Esophagus squamous epithelium (tissue), 4 donors: ENCODE data around the gene EFCAB13.

Source experiments
- CTCF ChIP-seq, 6 experiments: fragments of 450-650 bp in 4 of 6; fragments of 200-600 bp in 2 of 6; sonication (generic) in 2 of 6; IDR thresholded peaks; one replicate each; pipeline ENCODE4 v1.5.1; 2016 to 2019; ENCODE audit warnings: antibody characterized with exemption in 6 of 6, mild to moderate bottlenecking in 4 of 6, moderate library complexity in 4 of 6
- POLR2A ChIP-seq, 4 donors: fragments of 450-650 bp; IDR thresholded peaks; one replicate each; pipeline ENCODE4 v1.6.1; 2017; ENCODE audit warnings: antibody characterized with exemption in 4 of 4, mild to moderate bottlenecking in 4 of 4, moderate library complexity in 3 of 4

GRCh38 chr17:47332287-47332686 is 8.5 kb downstream of the EFCAB13 start:
- TF ChIP-seq POLR2A (IDR thresholded peaks at IDR 0.05) (no peak), CTCF (IDR thresholded peaks at IDR 0.05) (no peak)
